Lower leg skin (tissue), 3 donors: ENCODE data around the gene SDK2.

ENCODE experiments used
- POLR2A ChIP-seq, 2 donors: fragments of 450-650 bp; IDR thresholded peaks; one replicate each; pipeline ENCODE4 v1.6.1; 2016 to 2017; ENCODE audit warnings: antibody characterized with exemption in 2 of 2, mild to moderate bottlenecking in 1 of 2, moderate library complexity in 1 of 2
- TF ChIP-seq, protein P1 (sequence below), 3 donors: fragments of 450-650 bp; IDR thresholded peaks; one replicate each; pipeline ENCODE4 v1.5.1; 2016; ENCODE audit warnings: antibody characterized with exemption in 3 of 3, mild to moderate bottlenecking in 3 of 3, moderate library complexity in 2 of 3

DNA sequence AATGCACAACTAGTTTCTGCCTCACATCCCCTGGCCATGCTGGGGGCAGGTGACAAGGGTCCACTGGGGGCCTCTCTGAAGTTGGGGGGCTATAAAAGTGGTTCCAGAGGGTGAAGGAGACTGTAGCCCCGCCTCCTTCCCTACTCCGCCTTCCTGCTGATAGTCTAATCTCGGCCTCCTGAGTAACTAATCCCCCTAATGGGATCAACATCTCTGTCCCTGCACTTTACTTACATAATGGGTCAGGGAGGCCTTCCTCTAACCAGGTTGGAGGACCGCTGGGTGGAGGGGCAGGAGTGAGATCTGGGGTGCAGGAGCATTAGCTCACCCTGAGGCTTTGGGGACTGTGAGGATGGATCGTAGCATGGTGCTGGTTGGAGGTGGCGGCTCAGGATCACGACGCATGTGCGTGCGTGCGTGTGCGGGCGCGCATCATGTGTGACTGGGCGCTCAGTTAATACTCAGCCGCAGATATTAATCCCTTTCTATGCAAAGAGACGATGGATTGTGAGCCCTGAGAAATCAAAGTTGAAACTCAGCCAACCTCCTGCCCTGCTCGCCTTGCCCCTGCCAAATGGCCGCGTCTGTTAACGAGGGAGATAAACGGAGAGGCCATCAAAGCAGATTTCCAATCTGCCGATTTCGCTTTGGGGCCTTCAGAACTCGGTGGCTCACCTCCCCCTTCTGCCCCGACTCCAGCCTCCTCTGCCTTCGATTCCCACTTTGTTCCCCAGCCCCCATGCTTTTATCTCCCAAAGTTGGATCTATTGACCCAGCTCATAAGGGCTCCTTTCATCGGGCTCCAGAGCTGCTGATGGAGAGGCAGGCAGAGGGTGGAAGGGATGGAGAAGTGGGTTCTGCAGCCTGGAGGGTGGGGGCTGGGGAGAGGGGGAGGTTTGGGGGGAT lies 107.3 kb downstream of the SDK2 start:
- TF ChIP-seq, protein P1, sequence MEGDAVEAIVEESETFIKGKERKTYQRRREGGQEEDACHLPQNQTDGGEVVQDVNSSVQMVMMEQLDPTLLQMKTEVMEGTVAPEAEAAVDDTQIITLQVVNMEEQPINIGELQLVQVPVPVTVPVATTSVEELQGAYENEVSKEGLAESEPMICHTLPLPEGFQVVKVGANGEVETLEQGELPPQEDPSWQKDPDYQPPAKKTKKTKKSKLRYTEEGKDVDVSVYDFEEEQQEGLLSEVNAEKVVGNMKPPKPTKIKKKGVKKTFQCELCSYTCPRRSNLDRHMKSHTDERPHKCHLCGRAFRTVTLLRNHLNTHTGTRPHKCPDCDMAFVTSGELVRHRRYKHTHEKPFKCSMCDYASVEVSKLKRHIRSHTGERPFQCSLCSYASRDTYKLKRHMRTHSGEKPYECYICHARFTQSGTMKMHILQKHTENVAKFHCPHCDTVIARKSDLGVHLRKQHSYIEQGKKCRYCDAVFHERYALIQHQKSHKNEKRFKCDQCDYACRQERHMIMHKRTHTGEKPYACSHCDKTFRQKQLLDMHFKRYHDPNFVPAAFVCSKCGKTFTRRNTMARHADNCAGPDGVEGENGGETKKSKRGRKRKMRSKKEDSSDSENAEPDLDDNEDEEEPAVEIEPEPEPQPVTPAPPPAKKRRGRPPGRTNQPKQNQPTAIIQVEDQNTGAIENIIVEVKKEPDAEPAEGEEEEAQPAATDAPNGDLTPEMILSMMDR (IDR thresholded peaks at IDR 0.05) = no peak
- TF ChIP-seq POLR2A (IDR thresholded peaks at IDR 0.05) = no peak
